HUES6 (cell line): Measurements from ENCODE around the gene CPTP.

Experiments
- H3K27ac ChIP-seq: 2 replicates; pipeline ENCODE4 v1.7.0; 2013; ENCODE audit warnings: low read depth, mild to moderate bottlenecking, low read length, inconsistent platforms
- H3K27me3 ChIP-seq: 2 replicates; pipeline ENCODE4 v1.6.1; 2013; ENCODE audit warnings: low read length; ENCODE audit not compliant: control insufficient read depth, insufficient read depth
- H3K36me3 ChIP-seq: 2 replicates; pipeline ENCODE4 v1.6.1; 2013; ENCODE audit warnings: low read length; ENCODE audit not compliant: control insufficient read depth, insufficient read depth
- H3K4me1 ChIP-seq: 2 replicates; pipeline ENCODE4 v1.6.1; 2013; ENCODE audit warnings: low read length; ENCODE audit not compliant: control insufficient read depth, insufficient read depth
- H3K4me3 ChIP-seq: 2 replicates; pipeline ENCODE4 v1.5.1; 2013; ENCODE audit warnings: low read depth, low read length
- H3K9ac ChIP-seq: one replicate; pipeline ENCODE4 v1.6.1; 2013; ENCODE audit warnings: mild to moderate bottlenecking, low read length
- H3K9me3 ChIP-seq: 2 replicates; pipeline ENCODE4 v1.6.1; 2013; ENCODE audit warnings: low read depth, low read length; ENCODE audit not compliant: control insufficient read depth, insufficient read depth

The CPTP gene

DNA sequence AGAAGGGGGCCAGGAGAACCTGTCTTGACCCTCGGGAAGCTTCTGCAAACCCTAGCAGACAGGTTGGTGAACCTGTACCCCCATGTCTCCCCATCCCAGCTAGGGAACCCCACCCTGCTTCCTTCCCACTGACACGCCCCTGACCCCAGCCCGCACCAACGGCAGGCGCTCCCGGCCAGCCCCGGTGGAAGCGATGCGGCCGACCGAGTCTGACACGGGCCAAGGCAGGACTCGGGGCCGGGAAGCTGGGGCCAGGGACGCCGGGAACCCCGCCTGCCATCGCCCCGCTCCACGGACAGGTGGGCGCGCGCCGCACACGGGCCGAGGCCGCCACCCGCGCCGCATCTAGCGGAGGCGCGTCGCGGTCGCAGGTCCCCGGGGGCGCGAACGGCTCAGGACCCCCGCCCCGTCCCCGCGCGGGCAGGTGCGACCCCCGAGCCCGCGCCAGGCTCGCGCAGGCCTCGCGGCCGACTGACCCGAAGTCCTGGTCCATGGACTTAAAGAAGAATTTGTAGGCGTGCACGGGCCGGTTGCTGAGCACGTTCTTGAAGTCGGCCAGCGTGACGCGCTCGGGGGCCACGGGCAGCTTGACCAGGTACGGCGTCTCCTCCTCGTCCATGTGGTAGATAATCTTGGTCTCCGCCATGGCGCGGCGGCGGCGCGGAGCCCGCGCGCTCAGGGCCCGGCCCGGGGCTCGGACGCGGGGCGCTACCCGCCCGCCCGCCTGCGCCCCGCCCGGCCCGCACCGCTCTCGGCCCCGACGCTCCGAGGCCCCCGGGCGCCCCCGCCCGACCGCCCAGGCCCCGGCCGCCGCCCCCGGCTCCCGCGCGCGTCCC lies 24.0 kb downstream of the CPTP start:
- Histone ChIP-seq H3K27ac (no peak overlapping the region), H3K36me3 (0 out of 2 replicates have a peak, but pooled peaks cover 3% of the 10 kb centered on the region), H3K27me3 (peaks cover 12% of the 10 kb centered on the region), H3K9ac (peak overlapping the region; percentile 72), H3K4me3 (peak overlapping the region; percentile 77), H3K9me3 (no peaks in the 10 kb centered on the region), H3K4me1 (peaks cover 32% of the 10 kb centered on the region)

- H3K27ac ChIP-seq, result peak within 1 kb of the TSS; percentile 80; the same call in 1 of the 2 replicates
- 0 out of 2 replicates have a peak, but pooled peaks cover 3% of the 10 kb centered on the region for H3K36me3 ChIP-seq
- peaks cover 20% of the 10 kb centered on the region for H3K27me3 ChIP-seq
- peaks cover 39% of the 10 kb centered on the region for H3K4me1 ChIP-seq
- H3K9me3 ChIP-seq, result no peaks in the 10 kb centered on the region
- peak within 1 kb of the TSS; percentile 84 for H3K9ac ChIP-seq
- peak within 1 kb of the TSS; percentile 87 for H3K4me3 ChIP-seq
Measured at GRCh38 chr1:1349256-1350012, 24.8 kb downstream of the CPTP start, which contains the start of gene DVL1. DVL1 (minus strand) TSS chr1:1349418; CDS start chr1:1349065, 353 bp downstream.

DNA sequence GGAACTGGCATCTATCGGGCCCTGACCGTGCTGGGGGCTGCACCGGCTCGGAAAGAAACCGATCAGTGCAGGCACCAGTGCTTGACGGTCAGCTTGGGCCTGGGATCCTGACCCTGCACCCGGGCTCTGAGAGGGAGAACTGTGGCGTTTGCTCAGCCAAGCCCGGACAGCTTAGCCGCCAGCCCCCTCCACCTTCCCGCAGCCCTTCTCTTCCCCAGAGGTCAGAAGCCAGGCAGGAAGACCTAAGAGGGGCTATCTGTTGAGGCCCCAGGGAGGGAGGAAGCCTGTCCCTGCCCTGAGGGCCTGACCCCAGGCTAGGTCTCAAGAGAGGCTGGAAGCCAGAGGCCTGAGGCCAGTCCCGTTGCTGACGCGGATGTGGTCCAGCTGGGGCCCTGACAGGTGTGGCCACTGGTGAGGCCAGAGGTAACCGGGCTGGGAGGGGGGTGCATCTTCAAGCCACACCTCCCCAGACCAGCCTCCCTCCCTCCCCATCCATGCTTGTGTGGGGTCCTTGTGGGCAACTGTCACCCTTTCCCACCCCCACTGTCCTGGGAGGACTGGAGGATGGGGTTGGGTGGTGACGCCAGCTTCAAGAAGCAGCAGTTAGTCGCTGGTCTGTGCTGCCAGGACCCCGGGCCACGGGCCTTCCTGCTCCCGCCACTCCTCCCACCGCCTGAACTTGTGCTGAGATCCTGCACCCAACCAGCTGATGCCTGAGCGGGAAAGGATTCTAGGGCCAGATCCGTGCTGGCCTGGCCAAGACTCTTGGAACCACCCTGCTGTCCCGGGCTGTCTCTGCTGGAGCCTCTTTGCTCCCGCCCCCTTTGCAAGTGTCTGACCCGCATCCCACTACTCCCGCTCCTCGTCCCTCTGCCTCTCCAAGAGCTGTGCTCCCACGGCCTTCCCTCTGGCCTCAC lies 27.2 kb downstream of the CPTP start:
- Histone ChIP-seq H3K36me3 (no peaks in the 10 kb centered on the region), H3K27ac (no peak overlapping the region), H3K9ac (peak overlapping the region; percentile 42), H3K27me3 (peaks cover 31% of the 10 kb centered on the region), H3K9me3 (no peaks in the 10 kb centered on the region), H3K4me1 (peaks cover 43% of the 10 kb centered on the region), H3K4me3 (peak overlapping the region; percentile 48)

DNA sequence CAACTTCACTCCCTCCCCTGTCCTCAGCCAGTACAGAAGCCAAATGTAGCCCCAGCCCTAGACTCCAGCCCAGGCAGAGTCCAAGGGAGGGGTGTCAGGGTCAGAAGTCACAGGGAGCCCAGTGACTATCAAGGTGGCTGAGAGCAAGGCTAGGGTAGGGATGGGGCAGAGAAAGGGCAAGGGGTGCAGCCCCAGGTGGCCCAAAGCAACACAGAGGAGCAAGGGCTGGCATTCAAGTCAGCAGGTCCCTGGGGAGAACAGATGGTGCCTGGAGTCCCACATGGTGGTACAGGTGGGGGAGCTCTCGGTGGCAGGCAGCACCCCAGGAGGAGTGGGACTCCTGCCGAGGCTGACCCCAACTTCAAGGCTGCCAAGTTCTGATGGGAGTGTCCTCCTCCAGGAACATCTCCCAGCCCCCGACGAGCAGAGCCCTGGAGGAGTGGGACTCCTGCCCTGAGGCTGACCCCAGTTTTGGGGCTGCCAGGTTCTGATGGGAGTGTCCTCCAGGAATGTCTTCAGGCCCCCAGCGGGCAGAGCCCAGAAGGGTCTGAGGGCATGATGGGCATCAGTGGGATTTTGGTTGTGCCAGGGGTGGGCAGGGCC lies 28.3 kb downstream of the CPTP start:
- Histone ChIP-seq H3K36me3 (no peaks in the 10 kb centered on the region), H3K27ac (no peak overlapping the region), H3K27me3 (peaks cover 31% of the 10 kb centered on the region), H3K4me1 (peaks cover 44% of the 10 kb centered on the region), H3K4me3 (0 out of 2 replicates have a peak overlapping the region, but pooled peaks have one; percentile 14), H3K9ac (no peak overlapping the region), H3K9me3 (no peaks in the 10 kb centered on the region)

DNA sequence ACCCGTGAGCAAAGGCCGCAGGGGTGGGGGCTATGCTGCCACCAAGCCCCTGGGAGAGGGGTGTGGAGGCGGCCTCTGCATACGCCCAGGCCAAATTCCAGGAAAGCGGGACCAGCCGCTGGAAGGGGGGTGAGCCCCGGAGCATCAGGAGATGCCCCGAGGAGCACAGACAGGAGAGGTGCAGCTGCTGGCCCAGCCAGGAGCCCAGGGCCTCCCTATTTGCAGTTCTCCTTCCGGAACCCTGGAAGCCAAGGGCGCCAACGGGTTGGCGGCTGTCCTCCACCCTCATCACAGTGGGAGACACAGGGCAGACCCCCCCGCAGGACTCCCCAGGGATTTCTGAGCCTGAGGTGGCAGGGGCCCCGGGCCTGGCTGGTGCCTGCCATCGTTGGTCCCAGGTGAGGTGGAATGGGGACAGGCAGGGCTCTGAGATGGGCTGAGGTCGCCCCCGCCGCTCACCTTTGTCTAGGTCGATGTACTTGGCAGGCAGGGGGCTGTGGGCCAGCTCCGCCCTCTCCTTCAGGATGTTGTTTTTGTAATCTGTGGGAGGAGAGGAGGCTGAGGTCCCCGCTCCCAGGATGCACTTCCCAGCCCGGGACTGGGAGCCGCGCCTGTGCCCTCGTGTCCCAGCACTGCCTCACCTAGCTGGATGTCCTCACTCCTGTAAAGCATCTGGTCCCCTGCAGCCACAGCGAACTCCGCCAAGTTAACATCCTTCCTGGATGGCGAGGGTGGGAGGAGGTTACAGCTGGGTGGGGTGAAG lies 29.0 kb downstream of the CPTP start:
- H3K9ac ChIP-seq, result peak overlapping the region; percentile 46
- peak overlapping the region; percentile 58 for H3K4me3 ChIP-seq
- peaks cover 31% of the 10 kb centered on the region for H3K27me3 ChIP-seq
- H3K4me1 ChIP-seq, result peaks cover 47% of the 10 kb centered on the region
- no peaks in the 10 kb centered on the region for H3K36me3 ChIP-seq
- no peak overlapping the region for H3K27ac ChIP-seq
- H3K9me3 ChIP-seq, result no peaks in the 10 kb centered on the region

GRCh38 chr1:1354271-1355247 lies 30.0 kb downstream of the CPTP start:
- peak overlapping the region; percentile 58 for H3K4me3 ChIP-seq
- H3K9me3 ChIP-seq, result no peaks in the 10 kb centered on the region

GRCh38 chr1:1355416-1355815 lies 30.8 kb downstream of the CPTP start:
- Histone ChIP-seq H3K9me3 (no peaks in the 10 kb centered on the region), H3K4me1 (peaks cover 64% of the 10 kb centered on the region), H3K27me3 (peaks cover 31% of the 10 kb centered on the region), H3K9ac (no peak overlapping the region), H3K4me3 (peak overlapping the region; percentile 46; the same call in 1 of the 2 replicates), H3K27ac (no peak overlapping the region), H3K36me3 (no peaks in the 10 kb centered on the region)

More at GRCh38 chr1:1354271-1355247, 30.0 kb downstream of the CPTP start:
- Histone ChIP-seq H3K9ac (no peak overlapping the region), H3K4me1 (peaks cover 56% of the 10 kb centered on the region), H3K36me3 (no peaks in the 10 kb centered on the region), H3K27ac (no peak overlapping the region), H3K27me3 (peaks cover 31% of the 10 kb centered on the region)

GRCh38 chr1:1356166-1356795 lies 31.7 kb downstream of the CPTP start:
- H3K4me1 ChIP-seq, result peaks cover 71% of the 10 kb centered on the region
- H3K27ac ChIP-seq, result no peak overlapping the region
- peaks cover 31% of the 10 kb centered on the region for H3K27me3 ChIP-seq
- no peaks in the 10 kb centered on the region for H3K36me3 ChIP-seq
- no peak overlapping the region for H3K9ac ChIP-seq
- no peak overlapping the region for H3K4me3 ChIP-seq
- no peaks in the 10 kb centered on the region for H3K9me3 ChIP-seq
